Measurements from ENCODE around the gene HPCAL1.
A peak's percentile ranks its signal among the peaks of the same experiment; 100 is the strongest.

Gene HPCAL1

DNA sequence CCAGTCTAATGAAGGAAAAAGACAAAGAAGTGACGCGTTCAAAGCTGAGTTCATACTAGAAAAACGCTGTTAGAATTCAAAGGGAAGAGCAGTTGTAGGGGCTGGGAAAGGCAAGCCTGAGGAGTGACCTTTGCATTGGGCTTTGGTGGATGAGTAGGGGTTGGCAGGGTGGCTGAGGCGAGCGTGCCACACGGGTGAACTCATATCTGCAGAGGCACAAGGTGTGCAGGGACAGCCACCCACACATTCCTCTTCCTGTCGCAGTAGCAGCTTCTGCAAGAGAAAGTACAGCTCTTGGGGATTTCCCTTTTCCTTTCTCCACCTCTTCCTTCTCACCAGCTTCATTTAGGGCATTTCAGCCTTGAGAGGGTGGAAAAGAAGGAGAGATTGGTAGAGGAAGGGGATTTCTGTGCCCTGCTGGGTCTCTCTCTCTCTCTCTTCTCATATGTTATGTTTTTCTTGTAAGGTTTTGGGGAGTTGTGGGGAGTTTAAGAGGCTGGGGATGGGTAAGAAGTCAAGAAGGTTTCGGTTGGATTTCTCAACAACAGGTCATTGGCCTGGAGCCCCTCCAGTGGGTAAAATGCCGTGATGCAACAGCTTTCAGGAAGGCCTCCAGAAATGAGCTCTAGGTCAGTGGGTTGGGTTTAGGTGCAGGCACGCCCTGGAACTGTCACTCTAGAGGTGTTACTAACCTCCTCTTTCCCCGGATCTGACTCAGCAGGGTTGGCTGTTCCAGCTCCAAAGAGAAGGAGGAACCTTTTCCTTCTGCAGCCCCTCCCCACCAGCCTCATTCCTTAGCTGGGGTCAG, 105.3 kb downstream of the HPCAL1 start:
- DNase-seq (ENCODE audit: low spot score), result peak; percentile 57

DNA sequence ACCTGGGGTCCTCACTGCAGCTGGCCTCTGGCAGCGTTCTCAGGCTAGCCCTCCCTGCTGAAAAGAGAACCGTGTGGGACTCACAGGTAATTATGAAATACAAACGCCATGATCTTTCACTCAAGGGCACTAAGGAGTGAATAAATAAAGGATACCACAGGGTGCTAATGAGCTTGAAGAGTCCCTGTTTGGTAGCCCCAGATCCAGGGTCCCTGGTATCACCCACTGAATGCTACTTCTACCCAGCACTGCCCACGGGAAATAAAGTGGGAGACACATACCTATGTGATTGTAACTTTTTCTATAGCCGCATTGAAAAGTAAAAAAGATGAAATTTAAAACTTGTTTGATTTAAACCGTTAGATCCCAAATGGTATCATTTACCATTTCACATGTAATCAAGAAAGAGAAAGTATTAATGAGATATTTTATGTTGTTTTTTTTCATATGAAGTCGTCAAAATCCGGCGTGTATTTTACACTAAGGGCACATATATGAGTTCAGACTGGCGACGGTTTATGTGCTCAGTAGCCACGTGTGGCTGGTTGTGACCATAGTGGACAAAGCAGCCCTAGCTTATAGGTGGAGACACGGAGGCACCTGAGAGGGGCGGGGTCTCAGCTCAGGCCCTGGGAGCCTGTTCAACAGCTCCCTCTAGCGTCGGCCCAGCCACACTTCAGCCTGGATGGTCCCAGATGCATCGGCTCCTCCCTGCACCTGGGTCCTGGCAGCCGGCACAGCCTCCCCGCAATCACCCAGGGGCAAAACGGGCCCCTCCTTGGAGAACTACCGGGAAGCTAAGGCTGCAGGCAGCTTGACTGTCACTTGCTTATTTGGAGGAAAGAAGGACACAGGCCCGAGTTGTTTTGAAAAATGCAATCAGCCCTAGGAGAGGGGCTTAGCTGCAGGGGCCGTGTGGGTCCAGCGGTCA, 106.2 kb downstream of the HPCAL1 start:
- DNase-seq (ENCODE audit: low spot score), result peak; percentile 89

DNA sequence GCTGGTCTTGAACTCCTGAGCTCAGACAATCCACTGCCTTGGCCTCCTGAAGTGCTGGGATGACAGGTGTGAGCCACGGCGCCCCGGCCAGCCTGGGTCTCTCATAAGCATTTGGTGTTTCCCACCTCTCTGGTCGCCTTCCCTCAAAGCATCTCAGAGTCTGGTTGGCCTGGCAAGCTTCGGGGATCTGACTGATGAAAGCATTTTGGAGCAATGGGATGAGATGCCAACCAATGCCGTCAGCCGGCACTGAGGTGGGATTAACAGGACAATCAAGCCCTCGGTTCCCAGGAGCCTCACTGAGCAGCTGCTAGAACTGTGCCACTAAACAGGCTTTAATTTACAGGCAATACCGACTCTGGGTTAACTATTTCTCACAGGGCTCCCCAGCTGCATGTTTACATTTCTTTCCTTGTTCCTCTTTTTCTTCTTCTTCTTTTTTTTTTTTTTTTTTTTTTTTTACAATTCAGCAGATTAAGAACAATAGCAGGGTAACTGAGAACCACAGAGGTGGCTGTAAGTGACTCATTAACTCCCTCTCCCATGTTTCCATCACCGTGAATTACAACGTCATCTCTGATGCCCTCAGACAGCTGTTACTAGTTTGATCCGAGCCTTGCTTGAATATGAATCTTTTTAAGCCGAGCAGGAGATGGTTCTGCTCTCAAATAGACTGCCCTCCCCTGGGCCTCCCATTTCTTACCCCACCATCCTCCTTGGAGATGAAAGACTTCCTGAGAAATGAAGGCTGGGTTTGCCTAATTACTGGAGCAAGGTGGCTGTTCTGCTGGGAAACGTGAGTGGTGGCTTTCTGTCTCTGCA, 107.5 kb downstream of the HPCAL1 start:
- DNase-seq (ENCODE audit: low spot score), result peak; percentile 67

DNA sequence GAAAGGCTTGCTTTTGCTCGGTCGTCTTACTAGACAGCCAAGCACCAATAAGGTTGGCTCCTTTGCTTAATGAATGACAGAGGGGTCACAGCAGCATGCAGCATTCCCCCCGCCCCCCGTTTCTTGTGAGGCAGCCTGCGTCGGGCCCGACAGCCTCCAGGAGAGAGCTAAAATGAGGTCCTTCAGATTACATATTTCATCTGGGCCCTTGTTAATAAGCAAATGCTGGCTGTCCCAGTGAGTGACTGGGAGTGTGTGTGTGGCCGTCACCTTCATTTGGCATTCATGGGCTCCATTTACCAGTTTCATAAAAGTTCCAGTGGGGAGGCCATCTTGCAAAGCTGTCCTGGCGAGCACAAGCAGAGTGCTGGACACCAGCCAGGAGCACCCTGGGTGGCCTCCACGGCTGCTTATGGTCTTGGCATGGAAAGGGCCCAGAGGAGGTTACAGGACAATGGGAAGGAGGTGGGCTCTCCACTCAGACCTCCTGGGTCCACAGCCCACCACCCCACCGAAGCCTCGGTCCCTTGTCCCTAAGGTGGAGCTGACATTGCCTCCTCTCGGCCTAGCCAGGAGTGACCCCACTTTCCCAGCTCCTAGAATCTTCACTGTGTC, 108.2 kb downstream of the HPCAL1 start:
- no peak for DNase-seq (ENCODE audit: low spot score)

DNA sequence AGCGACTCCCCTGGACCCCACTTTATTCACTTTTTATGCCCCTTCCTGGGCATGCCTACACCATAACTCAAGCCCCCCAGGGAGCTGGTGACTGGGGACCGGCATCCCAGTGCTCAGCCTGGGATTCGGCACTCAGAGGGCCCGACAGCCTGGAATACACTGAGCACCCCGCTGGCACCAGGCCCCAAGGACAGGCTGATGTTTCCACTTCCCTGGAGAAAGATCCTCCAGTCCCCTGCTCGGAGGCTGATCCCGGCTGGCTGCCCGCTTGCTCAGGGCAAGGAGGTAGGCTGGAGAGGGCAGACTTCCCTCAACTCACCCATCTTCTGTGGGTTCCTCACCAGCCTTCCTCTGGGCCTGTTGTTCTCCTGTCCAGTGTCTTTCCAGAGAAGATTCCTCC, 108.9 kb downstream of the HPCAL1 start:
- DNase-seq (ENCODE audit: low spot score), result no peak

DNA sequence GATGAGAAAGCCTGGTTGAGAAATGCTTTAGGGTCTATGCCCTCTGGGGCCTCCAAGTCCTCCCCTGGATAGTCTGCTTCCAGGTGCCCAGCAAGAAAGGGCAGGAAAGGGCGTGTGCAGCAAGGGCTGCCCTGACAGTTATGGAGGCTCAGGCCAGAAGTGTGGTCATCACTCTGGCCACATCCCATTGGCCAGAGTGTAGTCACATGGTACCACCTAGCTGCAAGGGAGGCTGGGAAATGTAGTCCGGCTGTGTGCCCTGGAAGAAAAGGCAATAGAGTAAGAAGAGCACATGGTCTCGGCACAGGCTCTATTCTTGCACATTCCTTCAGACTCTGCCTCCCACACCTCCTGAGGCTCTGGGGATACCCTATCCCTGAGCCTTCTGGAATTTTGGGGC, 109.7 kb downstream of the HPCAL1 start:
- DNase-seq (ENCODE audit: low spot score), result peak; percentile 73

DNA sequence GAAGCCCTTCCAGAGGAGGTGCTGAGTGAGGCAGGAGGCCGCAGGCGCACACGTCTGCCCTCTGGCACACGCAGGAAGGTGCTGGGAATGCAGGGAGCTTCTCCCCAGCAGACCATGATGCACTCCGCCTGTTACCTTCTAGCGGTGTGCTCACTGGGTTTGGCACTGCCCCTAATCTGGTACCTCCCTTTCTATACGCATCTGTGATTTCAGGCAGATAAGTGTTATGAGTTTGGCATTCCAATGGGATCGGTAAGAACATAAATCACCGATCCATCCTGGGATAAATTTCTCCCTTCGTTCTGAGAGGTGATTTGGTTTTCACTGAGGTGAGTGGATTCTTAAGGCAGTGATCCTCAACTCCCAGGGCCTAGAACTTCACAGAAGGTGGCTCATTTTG, 110.8 kb downstream of the HPCAL1 start:
- no peak for DNase-seq (ENCODE audit: low spot score)

DNA sequence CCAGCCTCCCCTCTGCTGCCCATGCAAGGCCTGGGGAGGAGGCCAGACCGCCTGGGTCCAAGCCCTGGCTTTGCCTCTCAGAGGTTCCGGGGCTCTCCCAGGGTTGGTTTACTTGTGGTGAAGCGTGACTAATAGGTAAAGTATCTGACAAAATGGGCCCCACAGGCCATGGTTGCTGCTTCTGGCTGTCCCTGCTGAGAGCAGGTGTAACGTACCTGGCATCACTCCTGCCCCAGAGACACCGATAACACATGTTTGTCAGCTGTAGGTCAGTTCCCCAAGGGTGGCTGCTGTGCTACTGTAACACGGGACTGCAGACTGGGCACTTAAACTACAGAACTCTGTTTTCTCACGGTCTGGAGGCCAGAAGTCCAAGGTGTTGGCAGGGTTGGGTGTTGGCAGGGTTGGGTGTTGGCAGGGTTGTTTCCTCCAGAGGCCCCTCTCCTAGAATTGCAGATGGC, 111.3 kb downstream of the HPCAL1 start:
- peak; percentile 52 for DNase-seq (ENCODE audit: low spot score)

DNA sequence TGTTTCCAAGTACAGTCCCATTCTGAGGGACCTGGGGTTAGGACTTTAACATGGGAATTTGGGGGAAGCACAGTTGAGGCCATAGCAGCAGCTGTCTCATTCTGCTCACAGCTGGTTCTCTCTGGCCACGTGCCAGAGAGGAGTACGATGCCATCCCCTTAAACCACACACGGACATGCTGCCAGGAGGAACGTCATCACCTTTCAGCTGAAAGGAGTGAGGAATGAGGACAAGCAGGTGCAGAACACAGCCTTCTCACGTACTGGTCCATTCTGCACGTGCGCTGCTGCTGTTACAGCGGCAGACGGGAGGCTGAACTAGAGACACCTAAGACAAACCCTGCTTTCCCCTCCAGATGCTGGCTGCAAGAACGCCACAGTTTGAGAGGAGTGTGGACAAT, 111.9 kb downstream of the HPCAL1 start:
- DNase-seq (ENCODE audit: low spot score), result no peak

DNA sequence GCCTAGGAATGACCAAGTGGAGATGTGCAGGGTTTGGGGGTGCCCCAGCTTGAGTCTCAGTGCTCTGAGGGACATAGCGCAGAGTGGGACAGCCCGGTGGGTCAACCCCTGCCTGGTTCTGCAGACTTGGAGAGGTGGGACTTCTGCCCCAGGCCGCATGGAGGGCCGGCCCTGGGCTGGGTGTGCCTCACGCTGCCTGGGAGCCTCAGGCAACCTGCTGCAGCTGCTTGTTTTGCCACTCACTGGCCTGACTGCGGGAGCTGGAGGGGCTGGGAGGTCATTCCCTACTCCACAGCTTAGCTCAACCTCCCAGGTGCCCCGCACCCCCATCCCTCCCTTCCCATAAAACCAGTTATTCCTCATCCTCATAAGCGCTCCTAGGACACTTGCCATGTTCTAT, 112.3 kb downstream of the HPCAL1 start:
- no peak for DNase-seq (ENCODE audit: low spot score)

DNA sequence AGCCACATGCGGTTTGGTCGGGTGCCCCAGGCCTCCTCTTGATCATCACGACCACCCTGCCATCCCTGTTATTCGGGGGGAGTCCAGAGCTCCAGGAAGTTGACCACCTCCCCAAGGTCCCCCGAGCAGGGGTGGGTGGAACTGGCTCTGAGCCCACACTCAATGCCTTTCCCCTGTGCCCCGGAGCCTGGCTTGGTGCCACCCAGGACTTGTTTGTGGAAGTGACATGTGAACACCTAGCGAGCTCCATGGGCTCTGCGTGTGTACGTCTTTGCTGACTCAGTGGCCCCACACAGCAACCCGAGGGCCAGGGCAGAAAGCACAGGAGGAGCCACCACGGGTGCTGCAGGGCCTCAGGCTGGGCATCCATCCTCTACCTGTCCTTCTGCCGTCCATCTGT, 112.9 kb downstream of the HPCAL1 start:
- DNase-seq (ENCODE audit: low spot score), result no peak

DNA sequence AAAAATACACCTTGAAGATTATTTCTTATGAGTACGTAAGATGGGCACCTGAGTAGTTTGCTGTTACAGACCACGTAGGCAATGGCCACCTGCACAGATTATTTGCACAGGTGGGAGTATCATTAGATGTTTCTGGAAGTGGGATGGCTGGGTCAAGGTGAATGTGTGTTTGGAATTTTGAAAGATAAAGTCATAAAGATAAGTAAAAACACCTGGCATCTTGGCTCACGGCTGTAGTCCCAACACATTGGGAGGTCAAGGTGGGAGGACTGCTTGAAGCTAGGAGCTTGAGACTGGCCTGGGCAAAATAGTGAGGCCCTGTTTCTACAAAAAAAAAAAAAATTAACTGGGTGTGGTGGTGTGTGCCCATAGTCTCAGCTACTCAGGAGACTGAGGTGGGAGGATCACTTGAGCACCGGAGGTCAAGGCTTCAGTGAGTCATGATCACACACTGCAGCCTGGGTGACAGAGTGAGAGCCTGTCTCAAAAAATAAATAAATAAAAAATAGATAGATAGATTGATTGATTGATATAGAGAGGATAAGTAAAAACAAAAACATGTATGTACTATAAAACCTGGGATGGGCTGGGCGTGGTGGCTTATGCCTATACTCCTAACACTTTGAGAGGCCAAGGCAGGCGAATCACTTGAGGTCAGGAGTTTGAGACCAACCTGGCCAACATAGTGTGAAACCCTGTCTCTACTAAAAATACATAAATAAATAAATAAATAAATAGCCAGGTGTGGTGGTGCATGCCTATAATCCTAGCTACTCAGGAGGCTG, 115.0 kb downstream of the HPCAL1 start:
- no peak for DNase-seq (ENCODE audit: low spot score)

DNA sequence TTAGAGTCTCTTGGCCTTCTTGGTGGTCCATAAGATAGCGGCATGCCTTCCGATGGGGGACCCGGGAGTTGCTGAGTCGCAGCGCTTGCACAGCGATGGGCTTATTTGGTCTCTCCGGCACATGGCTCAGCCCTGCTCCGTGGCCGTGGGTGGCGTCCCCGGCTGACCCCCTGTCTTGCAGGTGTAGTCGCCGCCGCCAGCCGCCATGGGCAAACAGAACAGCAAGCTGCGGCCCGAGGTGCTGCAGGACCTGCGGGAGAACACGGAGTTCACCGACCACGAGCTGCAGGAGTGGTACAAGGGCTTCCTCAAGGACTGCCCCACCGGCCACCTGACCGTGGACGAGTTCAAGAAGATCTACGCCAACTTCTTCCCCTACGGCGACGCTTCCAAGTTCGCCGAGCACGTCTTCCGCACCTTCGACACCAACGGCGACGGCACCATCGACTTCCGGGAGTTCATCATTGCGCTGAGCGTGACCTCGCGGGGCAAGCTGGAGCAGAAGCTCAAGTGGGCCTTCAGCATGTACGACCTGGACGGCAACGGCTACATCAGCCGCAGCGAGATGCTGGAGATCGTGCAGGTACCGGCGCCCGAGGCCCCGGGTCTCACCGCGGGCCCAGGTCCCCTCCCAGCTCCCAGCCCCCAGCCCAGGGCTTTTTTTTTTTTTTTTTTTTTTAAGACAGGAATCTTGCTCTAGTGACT, 117.0 kb downstream of the HPCAL1 start:
- DNase-seq (ENCODE audit: low spot score), result no peak

DNA sequence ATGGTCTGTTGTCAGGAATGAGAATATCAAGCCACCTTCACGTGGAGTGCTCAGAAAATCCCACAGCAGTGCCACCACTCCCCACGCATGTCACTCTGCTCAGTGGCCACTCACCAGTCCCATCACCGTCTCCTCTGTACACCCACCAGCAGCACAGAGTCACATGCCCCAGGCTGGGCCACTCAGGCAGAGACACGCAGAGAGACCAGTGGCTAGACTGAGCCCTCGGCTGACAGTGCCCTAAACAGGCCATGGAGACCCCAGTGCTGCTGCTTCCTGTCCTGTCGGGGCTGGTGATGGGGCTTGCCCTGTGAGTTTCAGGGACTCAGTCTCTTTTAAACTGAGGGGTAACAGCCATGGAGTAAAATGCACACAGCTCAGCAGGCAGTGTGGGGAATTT, 119.5 kb downstream of the HPCAL1 start:
- no peak for DNase-seq (ENCODE audit: low spot score)

DNA sequence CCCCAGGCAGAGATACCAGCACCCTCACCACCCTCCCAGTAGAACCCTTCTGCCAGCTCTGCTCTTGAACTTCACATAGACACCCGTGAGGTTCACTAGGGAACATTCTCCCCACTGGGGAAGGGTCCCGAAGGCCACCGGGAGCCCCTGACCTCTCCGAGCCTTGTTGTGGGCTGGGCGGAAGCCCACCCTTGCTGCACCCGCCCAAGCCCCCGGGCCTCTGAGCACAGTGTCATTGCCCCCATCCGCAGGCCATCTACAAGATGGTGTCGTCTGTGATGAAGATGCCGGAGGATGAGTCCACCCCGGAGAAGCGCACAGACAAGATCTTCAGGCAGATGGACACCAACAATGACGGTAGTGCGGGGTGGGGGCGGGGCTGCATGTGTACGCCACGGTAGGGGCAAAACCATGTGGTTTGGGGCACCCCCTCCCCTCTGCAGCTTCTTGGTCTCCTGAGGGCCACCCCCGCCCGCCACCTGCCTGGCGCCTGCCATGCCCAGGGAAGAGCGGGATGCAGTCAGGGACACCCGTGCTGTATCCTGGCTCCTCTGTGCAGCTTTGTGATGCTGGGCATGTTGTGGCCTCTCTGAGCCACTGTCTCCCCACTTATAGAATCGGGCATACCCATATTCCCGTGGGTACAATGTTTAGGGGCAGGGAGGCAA, 120.2 kb downstream of the HPCAL1 start:
- no peak for DNase-seq (ENCODE audit: low spot score)

DNA sequence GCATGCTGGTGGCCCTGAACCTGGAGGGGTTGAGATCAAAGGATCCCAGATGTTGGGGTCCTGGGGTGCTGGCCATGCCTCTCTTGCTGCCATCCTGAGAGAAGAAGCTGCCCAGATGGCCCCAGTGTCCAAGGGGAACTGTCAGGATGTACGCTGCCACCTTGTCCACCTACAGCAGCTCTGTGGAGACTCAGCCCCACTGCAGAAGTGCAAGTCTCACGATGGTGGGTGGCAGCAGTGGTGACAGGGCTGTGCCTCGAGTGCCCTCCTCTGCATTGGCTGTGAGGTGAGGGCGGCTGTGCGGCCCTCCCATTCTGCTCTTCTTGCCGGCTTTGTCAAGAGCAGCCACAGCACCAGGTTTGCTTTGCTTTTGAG, 120.7 kb downstream of the HPCAL1 start:
- no peak for DNase-seq (ENCODE audit: low spot score)

DNA sequence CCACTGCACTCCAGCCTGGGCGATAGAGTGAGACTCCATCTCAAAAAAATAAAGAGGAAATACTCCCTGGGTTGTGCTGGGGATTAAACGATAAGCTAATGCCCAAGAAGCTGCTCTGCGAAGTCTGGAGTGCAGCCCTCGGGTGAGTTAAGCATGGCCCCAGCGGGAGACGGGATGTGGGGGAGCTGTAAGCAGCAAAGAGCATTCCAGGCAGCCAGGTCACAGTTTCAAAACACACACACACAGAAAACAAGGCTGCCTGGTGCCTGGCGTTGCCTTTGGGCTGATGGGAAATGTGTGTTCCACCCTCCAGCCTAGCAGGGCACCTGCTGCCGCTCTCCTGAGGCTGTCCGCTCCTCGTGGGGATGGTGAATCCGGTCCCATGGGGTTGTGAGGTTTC, 121.3 kb downstream of the HPCAL1 start:
- no peak for DNase-seq (ENCODE audit: low spot score)

DNA sequence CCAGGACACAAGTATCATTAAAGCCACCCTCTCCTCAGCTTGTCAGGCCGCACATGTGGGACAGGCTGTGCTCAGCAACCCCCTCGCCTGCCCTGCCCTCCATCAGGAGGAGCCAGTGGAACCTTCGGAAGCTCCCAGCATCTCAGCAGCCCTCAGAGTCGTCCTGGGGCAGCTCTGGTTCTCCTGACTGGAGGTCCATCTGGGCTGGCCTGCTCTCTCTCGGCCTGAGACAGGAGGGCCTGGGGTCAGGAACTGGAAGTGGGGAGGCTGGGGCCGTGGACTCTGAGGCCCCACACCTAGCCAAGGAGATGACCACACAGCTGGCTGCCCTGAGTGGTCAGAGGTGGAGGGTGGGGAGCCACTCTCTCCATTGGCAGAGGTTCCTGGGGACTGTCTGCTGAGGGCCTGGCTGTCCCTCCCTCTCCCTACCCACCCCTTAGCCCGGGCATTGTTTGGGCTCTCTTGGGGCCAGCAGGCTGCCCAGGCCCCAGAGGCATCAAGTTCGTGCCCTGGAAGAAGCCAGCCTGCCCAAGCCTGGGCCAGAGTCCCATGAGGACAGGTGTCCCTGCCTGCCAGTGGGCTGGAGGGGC, 122.3 kb downstream of the HPCAL1 start:
- DNase-seq (ENCODE audit: low spot score), result no peak

DNA sequence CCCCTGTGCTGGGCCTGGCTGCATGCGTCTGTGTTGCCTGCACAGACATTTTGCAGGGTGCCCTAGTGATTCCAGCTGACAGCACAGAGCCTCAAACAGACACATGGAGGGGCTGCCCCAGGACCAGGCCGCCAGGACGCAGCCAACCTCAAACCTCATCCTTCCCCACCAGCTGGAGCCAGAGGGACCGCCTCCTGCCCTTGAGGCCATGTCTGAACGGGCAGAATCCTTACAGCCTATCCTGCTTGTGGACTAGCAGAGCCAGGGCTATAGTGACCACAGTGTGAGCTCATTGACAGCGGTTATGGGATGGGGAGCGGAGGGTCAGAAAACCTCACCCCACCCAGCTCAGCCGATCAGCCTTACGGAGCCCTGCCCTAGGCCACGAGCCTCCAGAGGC, 123.0 kb downstream of the HPCAL1 start:
- DNase-seq (ENCODE audit: low spot score), result no peak
